ENCODE data around the gene USP7. TPM values are rescaled to one million over a fixed set of nuclear protein-coding genes. Genes with fewer than 3 reads are reported as not detected.

Gene USP7
- total RNA-seq, 1 experiment from 2014 or later, result 125 TPM

- no peak for TF ChIP-seq CTCF (IDR thresholded peaks at IDR 0.05)
- no peak for TF ChIP-seq POLR2AphosphoS5 (IDR thresholded peaks at IDR 0.05; ENCODE audit: low read depth, low read length)
- TF ChIP-seq TCF7L2 (IDR thresholded peaks at IDR 0.05; ENCODE audit: low read depth, low read length), result no peak
- no peak for TF ChIP-seq SIN3A (IDR thresholded peaks at IDR 0.05; ENCODE audit: borderline replicate concordance, insufficient read depth, low read depth, low read length)
- in situ Hi-C loops (cut with HindIII; ENCODE audit: low pct_unique_long_range_greater_than_20kb, low sequenced_read_pairs), result no loop called here
- CTCF ChIA-PET, result no interaction called here
- POLR2A ChIA-PET, result no interaction called here
- intact Hi-C loops (cut with micrococcal nuclease; ENCODE audit: unreplicated experiment), result no loop called here
- Histone ChIP-seq H3K4me1 (ENCODE audit: control insufficient read depth, insufficient read depth, low read length) (no peaks in the 10 kb centered on the region), H3K27ac (ENCODE audit: low read length) (no peak overlapping the region), H3K4me3 (ENCODE audit: low read depth in 2 of 2, low read length in 2 of 2) (no peak overlapping the region), H3K27me3 (ENCODE audit: control insufficient read depth, insufficient read depth, low read length) (no peaks in the 10 kb centered on the region), H3K9me3 (ENCODE audit: control insufficient read depth, insufficient read depth, low read depth, low read length) (no peaks in the 10 kb centered on the region), H3K36me3 (ENCODE audit: control insufficient read depth, insufficient read depth, low read length) (peaks cover 45% of the 10 kb centered on the region)
- DNase-seq (ENCODE audit: low read depth, low spot score), result no peak
- peak; percentile 28; the same call in 1 of the 2 replicates for ATAC-seq
- no TSS peak for BruUV-seq (replicated peaks)
Observed at GRCh38 chr16:8899709-8900317, 63.9 kb downstream of the USP7 start.

- Histone ChIP-seq H3K9me3 (ENCODE audit: control insufficient read depth, insufficient read depth, low read depth, low read length) (no peaks in the 10 kb centered on the region), H3K27me3 (ENCODE audit: control insufficient read depth, insufficient read depth, low read length) (no peaks in the 10 kb centered on the region), H3K4me3 (ENCODE audit: low read depth in 2 of 2, low read length in 2 of 2) (no peak overlapping the region), H3K36me3 (ENCODE audit: control insufficient read depth, insufficient read depth, low read length) (peaks cover 46% of the 10 kb centered on the region), H3K27ac (ENCODE audit: low read length) (no peak overlapping the region), H3K4me1 (ENCODE audit: control insufficient read depth, insufficient read depth, low read length) (no peaks in the 10 kb centered on the region)
- DNase-seq (ENCODE audit: low read depth, low spot score) (no peak), ATAC-seq (no peak)
- ChIA-PET CTCF (interaction anchor here (0.5 kb wide), 1 partner anchor 143 kb away, joined by 4 read pairs; no protein-coding TSS in a partner anchor), POLR2A (no interaction called here)
- intact Hi-C loops (cut with micrococcal nuclease; ENCODE audit: unreplicated experiment) (no loop called here), in situ Hi-C loops (cut with HindIII; ENCODE audit: low pct_unique_long_range_greater_than_20kb, low sequenced_read_pairs) (no loop called here)
- TF ChIP-seq REST (IDR thresholded peaks at IDR 0.05; ENCODE audit: insufficient read depth in 1 of 2, low read depth in 2 of 2, low read length in 1 of 2) (no peak), SIN3A (IDR thresholded peaks at IDR 0.05; ENCODE audit: borderline replicate concordance, insufficient read depth, low read depth, low read length) (no peak), POLR2AphosphoS5 (IDR thresholded peaks at IDR 0.05; ENCODE audit: low read depth, low read length) (no peak), TCF7L2 (IDR thresholded peaks at IDR 0.05; ENCODE audit: low read depth, low read length) (no peak), CTCF (IDR thresholded peaks at IDR 0.05) (no peak)
- no TSS peak for BruUV-seq (replicated peaks)
Observed at GRCh38 chr16:8898660-8899318, 64.9 kb downstream of the USP7 start.

Measured in Panc1 (cell line).